Esophagus mucosa (tissue), 1 donor: ENCODE measurements around the gene TULP1. TPM values are rescaled to one million over a fixed set of nuclear protein-coding genes. Genes with fewer than 3 reads are reported as not detected.
"Not testable (repeated sequence)": the region's sequence is repeated elsewhere in the genome, so short reads cannot be mapped to it uniquely, and the experiment has no call there.

Source experiments
- ATAC-seq: fragments of 200-7000 bp; cut with Tn5 transposase; one replicate; pipeline ENCODE4 v1.9.1; 2020
- total RNA-seq: library from RNA; stranded (reverse); gene quantifications from one replicate; pipeline ENCODE4 v1.2.4, GENCODE V29; 2023
- donor health status: DM: yes; HTN: yes; CAD: no.

Gene TULP1
- total RNA-seq, 1 donor from 2014 or later = not detected

DNA sequence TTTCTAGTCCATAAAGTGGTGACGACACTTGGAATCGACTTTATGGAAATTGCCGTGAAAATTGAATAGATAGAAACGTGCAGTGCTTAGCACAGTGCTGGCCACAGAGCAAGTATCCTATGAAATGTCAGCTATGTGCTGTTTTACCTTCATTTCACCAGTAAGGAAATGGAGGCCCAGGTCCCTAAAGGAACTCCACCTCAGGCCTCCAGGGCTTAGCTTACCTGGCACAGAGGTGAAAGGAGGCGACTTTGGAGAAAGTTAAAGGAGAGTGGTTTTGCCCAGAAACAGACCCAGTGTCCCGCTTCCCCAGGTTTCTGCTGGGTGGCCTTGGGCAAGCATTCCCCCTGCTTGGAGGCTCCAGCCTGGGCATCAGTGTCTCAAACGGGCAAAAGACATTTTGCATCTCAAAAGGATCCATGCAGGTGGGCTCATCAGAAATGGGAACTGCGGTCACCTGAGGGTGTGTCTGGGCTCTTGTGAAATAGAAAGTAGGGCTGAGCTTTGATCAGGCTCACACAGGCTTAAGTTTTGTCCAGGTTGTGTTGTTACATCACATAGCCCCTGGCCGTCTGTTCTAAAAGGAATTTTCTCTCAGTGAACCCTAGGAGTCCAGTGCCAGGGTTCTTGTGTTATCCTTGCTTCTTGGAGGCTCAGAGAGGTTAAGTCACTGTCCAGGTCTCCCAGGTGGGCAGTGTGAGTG, 6.8 kb upstream of the TULP1 start:
- peak; percentile 49 for ATAC-seq

DNA sequence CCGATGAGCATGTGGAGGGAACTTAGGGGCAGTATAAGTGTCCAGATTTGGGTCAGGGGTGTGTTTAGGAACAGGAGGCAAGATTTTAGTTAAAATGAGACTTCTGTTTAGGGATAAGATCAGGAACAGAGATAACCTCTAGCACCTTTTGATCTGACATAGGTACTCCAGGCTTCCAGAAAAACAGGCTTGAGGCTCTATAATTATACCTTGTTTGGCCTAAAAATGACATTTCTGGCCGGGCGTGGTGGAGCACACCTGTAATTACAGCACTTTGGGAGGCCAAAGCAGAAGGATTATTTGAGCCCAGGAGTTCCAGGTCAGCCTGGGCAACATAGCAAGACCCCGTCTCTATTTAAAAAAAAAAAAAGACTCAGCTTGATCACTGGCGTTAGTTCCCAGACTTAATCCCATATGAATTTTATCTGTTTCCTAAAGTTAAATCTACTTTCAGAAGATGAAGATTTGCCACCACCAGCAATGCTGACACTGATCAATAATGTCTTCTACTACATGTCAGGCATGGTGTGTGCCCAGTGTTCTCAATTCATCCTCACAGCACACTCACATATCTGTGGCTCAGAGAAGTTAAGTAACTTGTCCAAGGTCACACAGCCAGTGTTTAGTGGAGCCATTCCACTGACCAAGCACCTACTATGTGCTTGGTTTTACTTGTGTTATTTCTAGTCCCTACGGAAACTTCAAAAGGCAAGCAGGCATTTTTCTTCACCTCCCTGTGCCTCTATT, 6.0 kb upstream of the TULP1 start:
- no peak for ATAC-seq

DNA sequence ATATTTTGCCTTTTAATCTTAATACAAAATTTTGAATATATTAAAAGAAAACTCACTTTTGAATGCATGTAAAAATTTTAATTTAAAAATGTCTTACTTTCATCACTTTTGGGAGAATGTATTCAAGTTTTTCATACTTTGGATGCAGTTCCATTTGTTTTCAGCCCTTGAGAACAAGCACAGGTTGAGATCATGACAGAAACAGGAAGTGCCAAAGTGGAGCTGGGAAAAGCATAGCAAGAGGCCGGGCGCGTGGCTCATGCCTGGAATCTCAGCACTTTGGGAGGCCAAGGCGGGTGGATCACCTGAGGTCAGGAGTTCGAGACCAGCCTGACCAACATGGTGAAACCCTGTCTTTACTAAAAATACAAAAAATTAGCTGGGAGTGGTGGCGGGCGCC, 5.3 kb upstream of the TULP1 start:
- ATAC-seq = not testable (repeated sequence)

DNA sequence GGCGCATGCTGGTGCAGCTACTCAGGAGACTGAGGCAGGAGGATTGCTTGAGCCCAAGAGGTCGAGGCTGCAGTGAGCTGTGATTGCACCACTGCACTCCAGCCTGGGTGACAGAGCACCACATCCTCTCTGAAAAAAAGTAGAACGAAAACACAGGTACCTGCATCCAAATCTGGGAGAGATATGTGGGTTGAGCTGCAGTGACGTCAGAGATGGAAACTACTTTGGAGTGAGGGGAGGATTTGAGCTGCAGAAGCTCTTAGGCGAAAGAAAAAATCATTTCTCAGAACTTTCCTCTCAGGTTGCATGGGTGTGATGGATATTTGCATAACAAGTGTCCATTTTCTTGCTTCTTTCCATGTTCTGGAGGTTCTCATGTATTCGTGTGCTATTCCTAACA, 4.0 kb upstream of the TULP1 start:
- ATAC-seq = no peak

DNA sequence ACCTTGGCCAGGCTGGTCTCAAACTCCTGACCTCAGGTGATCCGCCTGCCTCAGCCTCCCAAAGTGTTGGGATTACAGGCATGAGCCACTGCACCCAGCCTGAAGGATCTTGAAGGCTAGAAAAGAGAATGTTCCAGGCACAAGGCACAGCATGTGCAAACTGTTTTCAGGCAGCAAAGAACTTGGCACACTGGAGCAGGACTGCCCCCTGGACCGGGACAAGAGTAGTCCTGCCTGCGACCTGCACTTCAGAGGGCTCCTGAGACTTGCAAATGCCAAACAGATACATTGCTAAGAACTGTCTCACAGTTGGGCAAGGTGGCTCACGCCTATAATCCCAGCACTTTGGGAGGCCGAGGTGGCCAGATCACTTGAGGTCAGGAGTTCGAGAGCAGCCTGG, 3.2 kb upstream of the TULP1 start:
- not testable (repeated sequence) for ATAC-seq

DNA sequence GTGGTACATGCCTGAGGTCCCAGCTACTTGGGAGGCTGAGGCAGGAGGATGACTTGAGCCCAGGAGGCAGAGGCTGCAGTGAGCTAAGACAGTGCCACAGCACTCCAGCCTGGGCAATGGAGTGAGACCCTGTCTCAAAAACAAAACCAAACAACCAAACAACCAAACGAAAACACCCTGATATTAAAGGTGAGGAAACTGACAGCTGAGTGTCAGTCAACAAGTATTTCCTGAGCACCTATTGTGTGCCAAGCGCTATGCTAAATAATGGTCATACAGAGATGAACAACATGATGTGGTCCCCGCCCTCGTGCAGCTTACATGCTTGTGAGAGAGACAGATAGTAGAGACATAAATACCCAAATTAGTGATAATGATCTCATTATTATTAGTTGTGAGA, 1.9 kb upstream of the TULP1 start:
- ATAC-seq = no peak

DNA sequence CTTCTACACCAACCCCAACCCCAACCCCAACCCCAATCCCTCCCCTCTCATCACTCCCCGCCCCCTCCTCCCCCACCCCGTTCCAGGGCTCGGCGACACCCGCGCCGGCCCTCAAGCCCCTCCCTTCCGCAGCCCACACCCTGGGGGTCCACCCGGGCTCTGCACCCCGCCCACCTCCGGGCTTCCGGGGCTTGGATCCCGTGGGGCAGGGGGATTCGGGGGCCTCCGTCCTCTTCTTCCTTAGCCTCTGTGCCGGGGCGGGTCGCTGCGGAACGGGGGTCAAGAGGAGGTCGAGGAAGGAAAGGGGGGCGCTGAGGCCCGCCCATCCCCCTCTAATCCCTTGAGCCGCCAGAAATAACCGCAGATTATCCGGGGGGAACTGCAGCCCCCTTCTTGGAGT, 690 bp downstream of the TULP1 start:
- ATAC-seq = no peak

DNA sequence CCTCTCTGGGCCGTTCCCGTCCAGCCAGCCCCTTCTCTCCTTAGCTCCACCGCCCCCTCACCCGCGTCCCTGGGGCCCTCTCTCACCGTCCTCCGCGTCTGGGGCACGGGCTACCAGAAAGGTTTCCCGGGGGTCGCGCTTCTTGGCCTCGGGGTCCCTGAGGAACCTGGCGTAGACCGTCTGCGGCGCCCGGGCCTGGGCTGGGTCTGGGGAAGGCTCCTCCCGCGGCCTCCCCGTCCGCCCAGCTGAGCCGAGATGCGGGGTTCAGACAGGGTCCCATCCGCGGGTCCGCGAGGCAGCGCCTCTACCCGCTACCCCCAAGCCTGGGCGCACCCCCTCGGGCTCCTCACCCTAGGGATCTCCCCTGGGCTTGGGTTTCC, 1.1 kb downstream of the TULP1 start:
- ATAC-seq = no peak

DNA sequence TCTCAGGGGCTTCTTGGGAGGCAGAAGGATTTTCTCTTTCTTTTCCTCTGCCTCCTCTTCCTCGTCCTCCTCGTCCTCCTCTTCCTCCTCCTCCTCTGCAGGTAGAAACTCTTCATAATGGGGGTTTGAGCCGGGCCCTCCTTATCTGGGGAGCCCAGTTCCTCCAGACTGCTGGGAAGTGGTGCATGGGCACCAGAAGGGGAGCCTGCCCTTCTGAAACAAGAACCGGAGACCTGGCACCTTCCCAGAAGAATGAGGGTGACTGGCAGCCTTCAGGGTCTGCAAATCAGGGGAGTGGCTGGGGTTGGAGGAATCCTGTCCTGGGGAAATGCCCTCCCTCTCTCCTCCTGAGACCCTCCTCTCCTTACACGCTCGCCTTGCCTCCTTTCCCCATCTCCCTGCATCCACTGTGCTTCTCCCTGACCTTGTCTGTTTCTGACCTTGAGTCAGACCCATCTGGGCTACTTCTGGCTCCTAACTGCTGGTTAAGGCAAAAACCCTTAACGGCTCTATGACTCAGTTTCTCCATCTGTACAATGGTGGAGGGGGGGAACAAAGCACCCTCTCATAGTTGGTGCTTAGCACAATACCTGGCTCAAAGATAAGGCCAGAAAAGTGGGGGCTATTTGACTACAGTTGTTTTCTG, 1.7 kb downstream of the TULP1 start:
- no peak for ATAC-seq

DNA sequence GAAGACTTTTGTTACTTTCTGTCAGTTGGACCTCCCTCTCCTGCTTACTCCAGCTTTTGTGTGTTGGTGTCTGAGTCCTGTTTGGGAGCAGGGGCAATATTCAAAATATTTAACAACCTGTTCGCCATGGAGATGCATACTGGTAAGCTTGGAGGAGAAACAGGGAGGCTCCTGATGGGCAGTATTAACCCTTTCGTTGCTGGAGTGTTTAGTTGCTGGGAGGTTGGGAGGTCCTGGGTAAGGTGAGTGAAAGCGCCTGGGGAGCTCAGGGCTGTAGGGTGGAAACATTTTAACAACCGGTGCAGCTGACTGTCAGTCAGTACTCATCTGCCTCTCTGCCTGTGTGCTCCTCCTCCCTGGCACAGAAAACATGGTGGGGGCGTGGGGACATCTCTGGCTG, 4.2 kb downstream of the TULP1 start:
- no peak for ATAC-seq

DNA sequence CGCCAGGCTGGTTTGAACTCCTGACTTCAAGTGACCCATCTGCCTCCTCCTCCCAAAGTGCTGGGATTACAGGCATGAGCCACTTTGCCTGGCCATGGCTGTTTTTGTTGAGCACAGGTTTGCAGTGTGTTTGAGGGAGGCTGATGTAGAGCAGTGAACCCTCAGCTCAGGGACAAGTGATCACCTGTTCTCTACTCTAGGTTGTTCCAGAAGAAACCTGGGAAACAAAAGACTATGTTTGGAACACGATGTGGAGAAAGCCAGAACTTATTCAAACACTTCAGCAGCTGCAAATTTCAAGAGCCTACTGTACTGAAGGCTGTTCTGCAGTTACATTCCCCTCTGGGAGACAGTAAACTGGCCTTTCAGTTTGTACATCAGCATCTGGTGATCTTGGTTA, 4.7 kb downstream of the TULP1 start:
- ATAC-seq = no peak

DNA sequence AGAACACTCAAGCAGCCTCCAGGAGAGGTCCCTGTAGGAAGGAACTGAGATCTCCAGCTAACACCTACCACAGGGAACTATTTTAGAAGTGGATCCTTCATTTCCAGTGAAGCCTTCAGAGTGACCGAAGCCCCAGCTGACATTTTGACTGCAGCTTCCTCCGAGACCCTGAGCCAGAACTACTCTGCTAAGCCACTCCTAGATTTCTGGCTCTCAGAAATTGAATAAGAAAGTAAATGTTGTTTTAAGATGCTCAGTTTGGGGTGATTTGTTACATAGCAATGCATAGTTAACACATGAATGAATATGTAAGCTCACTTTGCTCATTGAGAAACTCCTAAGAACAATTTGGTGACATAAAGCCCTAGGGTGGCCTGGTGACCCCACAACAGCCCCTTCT, 5.5 kb downstream of the TULP1 start:
- ATAC-seq = no peak

DNA sequence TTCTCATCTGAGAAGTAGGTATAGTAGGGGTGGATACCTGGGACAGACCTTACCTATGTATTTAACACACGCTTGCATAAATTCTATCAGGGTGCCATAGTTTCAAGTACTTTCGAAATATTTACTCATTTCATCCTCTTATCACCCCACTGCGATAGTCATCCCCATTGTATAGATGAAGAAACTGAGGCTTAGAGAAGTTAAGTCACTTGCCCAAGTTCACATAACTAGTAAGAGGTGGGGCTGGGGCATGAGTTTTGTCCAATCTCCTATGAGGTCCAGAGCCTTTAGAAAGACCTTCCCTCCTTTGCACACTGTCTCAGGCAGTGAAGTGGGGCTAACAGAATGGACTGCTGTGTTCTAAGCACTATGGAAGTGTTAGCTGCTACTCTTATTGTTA, 6.2 kb downstream of the TULP1 start:
- no peak for ATAC-seq

DNA sequence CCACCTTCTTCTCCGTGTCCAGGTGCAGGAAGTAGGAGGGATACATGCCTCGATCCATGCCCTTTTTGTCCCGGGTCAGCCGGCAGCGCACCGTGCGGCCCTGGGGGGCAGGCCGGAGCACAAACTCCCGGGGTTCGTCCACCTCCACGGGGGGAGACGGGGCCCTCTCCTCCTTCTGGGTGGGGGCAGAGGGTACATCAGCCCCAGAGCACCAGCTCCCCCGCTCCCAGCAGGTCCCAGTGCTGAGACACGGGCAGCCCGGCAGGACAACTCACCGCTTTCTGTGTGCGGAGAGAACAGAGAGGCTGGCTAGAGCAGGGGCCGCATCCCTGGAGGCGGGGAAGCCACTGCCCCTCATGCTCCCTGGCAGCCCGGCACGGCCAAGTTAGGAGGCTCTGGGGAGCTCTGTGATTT, 6.7 kb downstream of the TULP1 start:
- peak; percentile 18 for ATAC-seq

DNA sequence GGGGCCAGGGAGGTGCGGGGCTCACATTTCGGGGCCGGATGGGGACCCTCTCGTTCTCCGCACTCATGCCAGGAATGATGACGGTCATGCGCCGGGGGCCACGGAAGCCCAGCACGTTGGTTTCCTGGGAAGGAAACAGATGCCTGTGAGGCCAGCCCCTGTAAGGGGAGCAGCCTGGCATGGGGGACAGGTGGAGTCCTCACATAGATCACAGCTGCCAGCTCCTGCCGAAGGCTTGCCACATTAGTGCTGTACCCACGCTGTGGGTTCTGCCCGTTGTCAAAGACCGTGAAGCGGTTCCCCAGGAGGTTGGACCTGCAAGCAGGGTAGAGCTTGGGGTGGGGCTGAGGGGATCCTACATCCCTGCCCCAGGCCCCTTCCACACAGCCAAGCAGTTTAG, 9.2 kb downstream of the TULP1 start:
- no peak for ATAC-seq

DNA sequence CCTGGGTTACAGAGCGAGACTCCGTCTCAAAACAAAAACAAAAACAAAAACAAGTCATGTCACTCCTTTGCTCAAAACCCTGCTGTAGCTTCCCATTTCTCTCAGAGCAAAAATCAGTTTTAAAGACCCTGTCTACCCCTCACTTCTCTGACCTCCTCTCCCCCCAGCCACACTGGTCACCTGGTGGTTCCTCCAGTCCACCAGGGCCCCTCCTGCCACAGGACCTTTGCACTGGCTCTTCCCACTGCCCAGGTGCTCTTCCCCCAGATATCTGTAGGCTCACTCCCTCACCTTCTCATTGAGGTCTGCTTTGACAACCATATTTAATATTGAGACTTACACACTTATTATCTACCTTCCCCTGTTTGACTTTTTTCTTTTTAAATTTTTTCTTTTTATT, 10.9 kb downstream of the TULP1 start:
- no peak for ATAC-seq

DNA sequence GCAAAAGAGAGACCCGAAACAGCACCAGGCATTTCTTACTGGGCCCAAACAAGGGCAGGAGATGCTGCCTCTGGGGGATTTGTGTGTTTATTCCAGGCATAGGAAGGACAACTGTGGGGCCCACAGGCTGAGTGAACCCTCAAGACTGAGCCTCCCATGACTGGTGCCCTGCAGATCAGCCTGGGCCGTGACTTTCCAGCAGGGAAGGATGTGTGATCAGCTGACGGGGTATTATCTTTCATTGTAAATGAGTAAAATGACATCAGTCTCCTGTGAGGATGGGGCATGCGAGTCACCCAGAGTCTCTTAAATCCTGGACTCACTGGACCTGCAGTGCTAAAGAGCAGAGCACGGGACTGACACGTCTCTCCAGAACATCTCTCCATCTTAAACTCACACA, 11.9 kb downstream of the TULP1 start:
- no peak for ATAC-seq

DNA sequence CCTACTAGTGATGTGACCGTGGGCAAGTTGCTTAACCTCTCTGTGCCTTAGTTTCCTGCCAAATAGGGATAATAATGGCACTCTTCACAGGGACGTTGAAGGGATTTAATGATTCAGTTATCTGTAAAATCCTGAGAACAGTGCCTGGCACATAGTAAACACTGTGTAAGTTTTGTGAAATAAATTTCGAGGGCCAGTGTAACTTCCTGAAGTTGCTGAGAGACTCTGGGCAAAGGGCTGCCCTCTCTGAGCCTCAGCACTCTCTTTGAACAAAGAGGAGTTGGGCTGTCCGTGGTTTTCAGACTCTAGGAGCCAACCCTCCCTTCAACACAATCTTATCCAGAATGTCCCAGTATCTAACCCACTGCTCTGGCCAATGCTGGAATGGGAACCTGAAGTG, 13.3 kb downstream of the TULP1 start:
- no peak for ATAC-seq

DNA sequence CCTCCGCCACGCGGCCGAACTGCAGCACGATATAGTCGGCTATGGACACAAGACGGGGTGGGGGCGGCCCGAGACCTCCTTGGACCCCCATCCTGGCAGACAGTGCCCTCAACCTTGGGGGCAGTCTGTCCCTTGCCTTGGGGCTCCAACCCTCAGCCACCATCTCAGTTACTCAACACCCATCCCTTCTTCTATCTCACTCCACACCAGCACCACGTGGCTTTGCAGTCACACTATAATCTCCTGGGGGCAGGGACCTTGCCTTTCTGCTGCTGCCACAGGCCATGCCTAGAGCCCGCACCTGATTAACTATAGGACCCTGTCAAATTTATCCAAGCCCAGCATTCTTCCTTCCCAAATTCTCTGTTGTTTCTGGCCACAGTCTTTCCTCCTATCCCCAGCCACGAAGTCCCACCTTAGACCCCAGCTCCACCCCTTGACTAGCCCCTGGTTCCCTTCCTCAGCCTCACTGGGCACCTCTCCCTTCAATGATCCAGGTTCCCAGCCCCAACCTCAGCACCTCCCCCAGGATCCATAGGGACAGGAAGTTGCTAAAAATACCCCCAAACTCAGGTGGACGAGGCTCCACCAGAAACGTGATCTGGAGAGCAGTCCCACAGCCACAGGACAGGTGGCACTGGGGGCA, 14.2 kb downstream of the TULP1 start:
- no peak for ATAC-seq

DNA sequence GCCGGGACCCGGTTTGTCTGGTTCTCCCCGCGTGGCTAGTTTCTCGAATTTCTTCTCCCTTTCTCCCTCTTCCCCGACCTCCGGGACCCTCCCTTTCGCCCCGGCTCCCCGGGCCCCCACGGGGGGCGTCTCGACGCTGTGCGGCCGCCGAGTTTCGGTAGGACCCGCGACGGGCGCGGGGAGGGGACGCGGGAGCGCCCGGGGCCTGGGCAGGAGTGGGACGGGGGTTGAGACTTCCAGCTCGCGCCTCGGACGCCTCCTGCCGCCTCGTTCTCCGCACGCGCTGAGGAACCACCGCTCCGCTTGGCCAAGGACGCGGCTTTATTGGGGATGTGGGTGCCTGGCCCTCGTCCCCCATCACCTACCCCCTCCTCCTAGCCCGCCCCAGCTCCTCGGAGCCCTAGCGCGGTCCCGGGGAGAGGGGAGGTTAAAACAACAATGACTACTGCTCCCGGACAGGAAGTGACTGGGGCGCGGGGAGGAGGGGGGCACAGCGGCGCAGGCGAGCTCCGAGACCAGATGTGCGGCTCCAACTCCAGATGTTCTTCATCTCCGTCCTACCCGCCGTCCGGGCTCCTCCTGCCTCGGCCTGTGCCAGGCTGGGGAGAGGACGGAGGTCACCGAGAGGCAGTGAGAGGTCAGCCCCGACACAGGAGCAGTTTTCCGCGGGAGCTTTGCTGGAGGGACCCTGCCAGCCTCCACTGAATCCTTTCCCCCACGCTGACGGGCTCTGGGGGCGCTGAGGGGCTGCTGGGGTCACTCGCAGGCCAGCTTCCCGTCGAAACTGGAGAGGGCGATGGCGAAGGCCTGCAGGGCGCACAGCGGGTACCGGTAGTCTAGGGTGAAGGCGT, 14.9 kb downstream of the TULP1 start:
- peak; percentile 26 for ATAC-seq

DNA sequence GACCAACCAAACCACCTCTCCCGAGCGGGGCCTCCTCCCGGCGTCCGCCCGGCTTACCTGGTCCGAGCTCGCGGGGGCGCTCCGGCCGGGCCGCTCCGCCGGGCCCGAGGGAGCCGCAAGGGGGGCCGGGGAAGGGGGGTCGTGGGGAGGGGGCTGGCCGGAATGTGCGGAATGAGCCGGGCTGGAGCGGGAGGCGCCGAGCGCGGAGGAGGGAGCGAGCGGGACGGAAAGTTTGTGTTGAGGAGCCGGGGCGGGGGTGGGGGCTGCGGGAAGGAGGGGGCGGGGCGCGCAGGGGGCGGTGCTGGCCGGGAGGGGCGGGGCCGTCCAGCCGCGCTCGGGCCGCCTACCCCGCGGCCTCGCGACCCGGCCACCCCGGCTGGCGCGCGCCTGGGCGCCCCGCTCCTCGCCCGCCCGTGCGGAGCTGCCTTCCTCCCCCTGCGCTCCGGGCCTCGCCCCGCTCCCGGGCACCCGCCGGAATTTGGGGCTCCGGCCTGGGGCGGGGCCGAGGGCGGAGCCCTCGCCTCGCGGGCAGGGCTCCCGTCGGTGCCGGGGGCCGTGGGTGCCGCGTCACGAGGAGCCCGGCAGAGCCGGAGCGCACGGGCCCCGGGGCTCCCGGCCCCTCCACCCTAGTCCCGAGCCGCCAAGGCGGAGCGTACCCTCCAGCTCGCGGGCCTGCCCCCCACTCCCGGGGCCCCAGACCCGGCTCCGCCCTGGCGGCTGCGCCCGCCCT, 15.7 kb downstream of the TULP1 start, which contains the start of gene TEAD3:
TSS of gene TEAD3 (minus strand) at position 239 of the 730 bp plus-strand sequence.
- ATAC-seq = peak; percentile 81
